Endothelial cell of umbilical vein (primary cell): ENCODE results near the gene HS6ST2. TPM values are rescaled to one million over a fixed set of nuclear protein-coding genes. Genes with fewer than 3 reads are reported as not detected.

Experiments
- BruUV-seq: library from RNA; stranded (reverse); fragments of 400-500 nt; replicated peaks from 2 replicates; lab custom pipeline; 2021; lab: Mats Ljungman, UMichigan
- CTCF ChIA-PET: fragments of 300-600, 350-600 bp; sonication (Branson Sonifier 250); formaldehyde crosslinking; loops from one replicate; lab custom pipeline; 2021; ENCODE audit warnings: antibody characterized with exemption, inconsistent platforms; lab: Charles Lee
- POLR2A ChIA-PET: fragments of 300-600, 350-600 bp; sonication (Branson Sonifier 250); formaldehyde crosslinking; loops from one replicate; lab custom pipeline; 2021; ENCODE audit warnings: antibody characterized with exemption, inconsistent platforms; lab: Charles Lee
- DNase-seq: peaks from one replicate; pipeline ENCODE4 v3.0.0-alpha.2; 2011; ENCODE audit warnings: low read depth, low spot score
- FAIRE-seq: peaks from 2 replicates; lab custom pipeline; 2011; peaks lifted over from hg19 to GRCh38; lab: Jason Lieb, UNC
- H2AFZ ChIP-seq: 2 replicates; pipeline ENCODE4 v1.6.0; 2012; ENCODE audit warnings: low read depth, low read length, control low read depth, inconsistent platforms
- H3K27ac ChIP-seq: 2 replicates; pipeline ENCODE4 v1.5.1; 2011; ENCODE audit warnings: low read depth, mild to moderate bottlenecking, control low read depth, low read length, moderate library complexity; ENCODE audit not compliant: insufficient read depth
- H3K27me3 ChIP-seq, 2 experiments: 2 replicates each; pipeline versions ENCODE4 v1.6.0 to v1.6.1; 2011; ENCODE audit warnings: low read length in 2 of 2, mixed read lengths in 1 of 2; ENCODE audit not compliant: control insufficient read depth in 2 of 2, insufficient read depth in 2 of 2
- H3K36me3 ChIP-seq, 2 experiments: 2 replicates in 1 of 2; 3 replicates in 1 of 2; pipeline ENCODE4 v1.5.1; 2011; ENCODE audit warnings: low read length in 2 of 2, mild to moderate bottlenecking in 1 of 2, moderate library complexity in 1 of 2; ENCODE audit not compliant: control insufficient read depth in 2 of 2, insufficient read depth in 2 of 2; ENCODE audit errors: extremely low read depth in 1 of 2
- H3K4me1 ChIP-seq: 3 replicates; pipeline ENCODE4 v1.5.1; 2011; ENCODE audit warnings: mild to moderate bottlenecking, low read length; ENCODE audit not compliant: control insufficient read depth, insufficient read depth; ENCODE audit errors: extremely low read depth
- H3K4me2 ChIP-seq: 2 replicates; pipeline ENCODE4 v1.6.1; 2011; ENCODE audit warnings: low read length, control low read depth, mixed read lengths; ENCODE audit not compliant: insufficient read depth
- H3K4me3 ChIP-seq, 3 experiments: fragments of 200-600 bp in 1 of 3; sonication (generic), shearing (Covaris generic) in 1 of 3; replicated peaks in 1 of 3; 2 replicates each; pipeline ENCODE4 v1.5.1; 2011 to 2016; ENCODE audit warnings: control low read depth in 3 of 3, low read length in 3 of 3, mild to moderate bottlenecking in 2 of 3, inconsistent platforms in 1 of 3, low read depth in 1 of 3, moderate library complexity in 1 of 3; ENCODE audit not compliant: insufficient read depth in 1 of 3
- H3K79me2 ChIP-seq: 2 replicates; pipeline ENCODE4 v1.6.0; 2012; ENCODE audit warnings: low read length, inconsistent platforms; ENCODE audit not compliant: control insufficient read depth, insufficient read depth
- H3K9ac ChIP-seq: replicated peaks from 2 replicates; pipeline ENCODE3; 2011; ENCODE audit warnings: low read length, control low read depth; ENCODE audit not compliant: insufficient read depth; ENCODE audit errors: extremely low read depth
- H3K9me1 ChIP-seq: replicated peaks from 3 replicates; pipeline ENCODE4 v1.6.0; 2011; ENCODE audit warnings: mild to moderate bottlenecking, low read length; ENCODE audit not compliant: control insufficient read depth, insufficient read depth; ENCODE audit errors: extremely low read depth
- H3K9me3 ChIP-seq: replicated peaks from 2 replicates; pipeline ENCODE4 v1.5.1; 2012; ENCODE audit warnings: low read length, inconsistent platforms; ENCODE audit not compliant: control insufficient read depth, insufficient read depth
- H4K20me1 ChIP-seq: replicated peaks from 2 replicates; pipeline ENCODE3; 2011; ENCODE audit warnings: mild to moderate bottlenecking, low read length; ENCODE audit not compliant: control insufficient read depth, insufficient read depth; ENCODE audit errors: extremely low read depth
- CTCF ChIP-seq, 2 donors: IDR thresholded peaks; 1 replicate in 1 of 2; 2 replicates in 1 of 2; pipeline ENCODE4 v1.5.1; 2011; ENCODE audit warnings: low read length in 2 of 2, mild to moderate bottlenecking in 2 of 2, moderate library complexity in 2 of 2, control low read depth in 1 of 2, inconsistent platforms in 1 of 2, low read depth in 1 of 2; ENCODE audit not compliant: insufficient read depth in 1 of 2; ENCODE audit errors: extremely low read depth in 1 of 2
- EZH2 ChIP-seq: IDR thresholded peaks from 2 replicates; pipeline ENCODE4 v1.6.1; 2012; ENCODE audit warnings: borderline replicate concordance, low read depth, mild to moderate bottlenecking, moderate library complexity, low read length, inconsistent platforms; ENCODE audit not compliant: severe bottlenecking
- FOS ChIP-seq: IDR thresholded peaks from 2 replicates; pipeline ENCODE4 v1.6.1; 2011; ENCODE audit warnings: mild to moderate bottlenecking, low read length, moderate library complexity, borderline replicate concordance; ENCODE audit not compliant: insufficient read depth
- GATA2 ChIP-seq: IDR thresholded peaks from 2 replicates; pipeline ENCODE4 v1.7.0; 2011; ENCODE audit warnings: low read depth, mild to moderate bottlenecking, moderate library complexity, mixed read lengths, low read length; ENCODE audit not compliant: insufficient read length, insufficient read depth
- JUN ChIP-seq: IDR thresholded peaks from 2 replicates; pipeline ENCODE4 v1.6.1; 2011; ENCODE audit warnings: borderline replicate concordance, low read depth; ENCODE audit not compliant: insufficient read length, insufficient read depth
- MYC ChIP-seq: IDR thresholded peaks from one replicate; pipeline ENCODE4 v1.6.1; 2011; ENCODE audit warnings: mild to moderate bottlenecking, low read depth, low read length
- POLR2A ChIP-seq: IDR thresholded peaks from 2 replicates; pipeline ENCODE4 v1.6.1; 2012; ENCODE audit warnings: low read depth, mild to moderate bottlenecking, control low read depth, low read length
- POLR2AphosphoS5 ChIP-seq: IDR thresholded peaks from 2 replicates; pipeline ENCODE4 v1.6.1; 2012; ENCODE audit warnings: low read depth, mild to moderate bottlenecking, control low read depth, low read length, moderate library complexity; ENCODE audit not compliant: insufficient read depth
- dilution Hi-C: fragments of 300-500 bp; cut with MboI; formaldehyde crosslinking; loops from one replicate; pipeline ENCODE4 v1.15.0; 2019; ENCODE audit warnings: low sequenced_read_pairs; ENCODE audit not compliant: extremely low pct_ligation_motif_present
- intact Hi-C: fragments of 100-400 bp; cut with micrococcal nuclease; formaldehyde crosslinking; loops from one replicate; pipeline ENCODE4 v1.10.0; 2022
- polyA plus RNA-seq, 4 experiments: library from polyadenylated mRNA; depleted of rRNA in 3 of 4; stranded (reverse) in 3 of 4; unstranded in 1 of 4; fragments of >200 nt; gene quantifications; 2 replicates each; pipeline versions ENCODE4 v1.2.1 to v1.2.3, GENCODE V29; 2011 to 2012; ENCODE audit warnings: missing spikeins in 1 of 4
- total RNA-seq: library from RNA; stranded (reverse); gene quantifications from 2 replicates; pipeline ENCODE4 v1.2.3, GENCODE V29; 2021
- TF ChIP-seq, protein P1 (sequence below): IDR thresholded peaks from 2 replicates; pipeline ENCODE4 v1.6.1; 2011; ENCODE audit not compliant: insufficient read depth, insufficient read length

HS6ST2 gene
- total and polyA plus RNA-seq, 2 donors (not counting 3 experiments of a cell fraction or from before 2014, with no cell fraction given) = 0.49 to 0.84 TPM

DNA sequence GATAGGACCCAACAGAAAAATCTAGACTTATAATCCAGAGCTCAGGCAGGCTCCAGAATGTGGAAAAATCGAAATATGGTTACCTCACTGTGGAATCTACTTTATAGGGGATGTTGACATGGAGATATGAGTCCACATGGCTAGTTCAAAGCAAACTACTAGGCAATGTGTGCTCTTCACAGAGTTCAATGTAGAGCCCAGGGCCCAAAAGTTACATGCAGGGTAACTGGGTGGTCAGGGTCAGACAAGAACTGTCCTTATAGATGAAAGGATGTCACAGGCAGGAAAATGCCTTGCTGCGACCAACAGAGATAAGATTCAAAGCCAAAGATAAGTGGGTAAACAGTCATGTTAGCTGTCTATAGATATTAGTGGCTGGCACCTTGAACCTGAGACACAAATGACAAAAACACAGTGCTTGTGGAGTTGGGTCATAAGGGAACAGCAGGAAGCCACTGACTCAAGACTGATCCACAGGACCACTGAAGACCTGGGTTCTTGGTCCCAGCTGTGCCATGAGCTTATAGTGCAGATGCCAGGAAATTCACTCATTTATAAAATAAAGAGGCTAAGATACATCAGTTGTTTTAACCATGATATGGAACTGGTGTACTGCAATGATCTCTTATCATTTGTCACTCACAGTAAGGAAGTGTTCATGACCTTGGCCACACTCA is 367.9 kb downstream of the HS6ST2 start:
- H3K9ac ChIP-seq = no peak overlapping the region
- H3K79me2 ChIP-seq = no peaks in the 10 kb centered on the region
- no peaks in the 10 kb centered on the region for H3K9me1 ChIP-seq
- no peaks in the 10 kb centered on the region for H3K36me3 ChIP-seq
- CTCF ChIA-PET = no interaction called here
- dilution Hi-C loops (no loop called here), intact Hi-C loops (no loop called here)
- no peak overlapping the region for H3K27ac ChIP-seq
- H3K9me3 ChIP-seq = no peaks in the 10 kb centered on the region
- no peak for DNase-seq
- H3K4me3 ChIP-seq = no peak overlapping the region
- no peak for FAIRE-seq
- POLR2A ChIA-PET = no interaction called here
- no TSS peak for BruUV-seq
- no peaks in the 10 kb centered on the region for H3K27me3 ChIP-seq
- H3K4me2 ChIP-seq = no peak overlapping the region
- H3K4me1 ChIP-seq = no peaks in the 10 kb centered on the region
- no peaks in the 10 kb centered on the region for H4K20me1 ChIP-seq
- TF ChIP-seq MYC (no peak), FOS (no peak), JUN (no peak), GATA2 (no peak), POLR2A (no peak), POLR2AphosphoS5 (no peak), CTCF (IDR thresholded peaks at IDR 0.05; ENCODE audit: extremely low read depth in 1 of 2, insufficient read depth in 1 of 2, low read depth in 1 of 2, low read length in 2 of 2) (no peak), EZH2 (no peak)
- TF ChIP-seq, protein P1, sequence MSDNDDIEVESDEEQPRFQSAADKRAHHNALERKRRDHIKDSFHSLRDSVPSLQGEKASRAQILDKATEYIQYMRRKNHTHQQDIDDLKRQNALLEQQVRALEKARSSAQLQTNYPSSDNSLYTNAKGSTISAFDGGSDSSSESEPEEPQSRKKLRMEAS = no peak
- no peak overlapping the region for H2AFZ ChIP-seq
